ENCODE data around the gene RGL4. TPM values are rescaled to one million over a fixed set of nuclear protein-coding genes. Genes with fewer than 3 reads are reported as not detected.
"Not testable (repeated sequence)": the region's sequence is repeated elsewhere in the genome, so short reads cannot be mapped to it uniquely, and the experiment has no call there.

Gene RGL4
- 2.7 TPM for total RNA-seq

GRCh38 chr22:23690713-23691112, at the start of gene RGL4:
Gene RGL4, plus strand, starts transcription at chr22:23691013. Its CDS starts 1,018 bp downstream, at chr22:23692031.
- no peak for DNase-seq

DNA sequence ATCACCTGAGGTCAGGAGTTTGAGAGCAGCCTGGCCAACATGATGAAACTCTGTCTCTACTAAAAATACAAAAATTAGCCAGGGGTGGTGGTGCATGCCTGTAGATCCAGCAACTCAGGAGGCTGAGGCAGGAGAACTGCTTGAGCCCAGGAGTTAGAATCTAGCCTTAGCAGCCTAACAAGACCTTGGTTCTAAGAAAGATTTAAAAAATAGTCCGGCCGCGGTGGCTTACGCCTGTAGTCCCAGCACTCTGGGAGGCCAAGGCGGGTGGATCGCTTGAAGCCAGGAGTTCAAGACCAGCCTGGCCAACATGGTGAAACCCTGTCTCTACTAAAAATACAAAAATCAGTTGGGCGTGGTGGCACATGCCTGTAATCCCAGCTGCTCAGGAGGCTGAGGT, 44.3 kb upstream of the RGL4 start:
- not testable (repeated sequence) for DNase-seq

DNA sequence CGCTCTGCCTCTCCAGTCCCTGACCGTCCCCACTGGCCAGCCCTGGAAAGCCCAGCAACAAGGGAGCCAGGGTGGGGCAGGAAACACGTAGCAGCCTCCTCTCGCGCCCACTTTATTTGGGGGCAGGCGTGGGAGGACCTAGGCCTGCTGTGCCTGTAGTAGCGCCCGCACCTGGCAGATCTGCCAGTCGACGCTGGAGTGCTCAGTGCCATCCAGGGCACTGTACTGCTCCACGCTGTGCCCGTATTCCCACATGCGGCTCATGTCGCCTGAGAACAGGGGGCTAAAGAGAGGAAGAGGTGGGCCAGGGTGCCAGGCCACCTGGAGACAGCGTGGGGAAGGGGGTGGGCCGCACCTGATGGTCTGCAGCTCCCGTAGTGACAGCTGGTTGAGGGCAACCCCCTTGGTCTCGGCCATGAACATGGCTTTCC, 41.7 kb upstream of the RGL4 start:
- no peak for DNase-seq

GRCh38 chr22:23651676-23652075, 39.1 kb upstream of the RGL4 start:
- DNase-seq = no peak

DNA sequence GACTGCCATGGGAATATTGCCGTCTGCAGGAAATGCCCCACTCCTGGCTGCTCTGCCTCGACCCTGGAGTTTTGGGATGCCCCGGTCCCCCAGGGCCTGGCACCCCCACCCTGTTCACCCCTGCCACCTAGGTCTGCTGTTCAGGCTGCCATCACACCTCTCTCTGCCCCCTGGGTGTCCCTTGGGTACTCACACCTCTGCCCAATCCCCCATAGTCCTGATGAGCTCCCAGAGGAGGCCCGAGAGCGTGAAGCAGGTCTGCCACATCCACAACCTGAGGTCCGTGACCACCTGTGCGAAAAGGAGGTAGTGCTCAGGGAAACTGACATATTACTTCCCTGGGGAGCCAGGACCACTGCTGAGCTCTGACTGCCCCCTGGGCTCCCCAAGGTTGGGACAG, 38.5 kb upstream of the RGL4 start:
- DNase-seq = no peak

DNA sequence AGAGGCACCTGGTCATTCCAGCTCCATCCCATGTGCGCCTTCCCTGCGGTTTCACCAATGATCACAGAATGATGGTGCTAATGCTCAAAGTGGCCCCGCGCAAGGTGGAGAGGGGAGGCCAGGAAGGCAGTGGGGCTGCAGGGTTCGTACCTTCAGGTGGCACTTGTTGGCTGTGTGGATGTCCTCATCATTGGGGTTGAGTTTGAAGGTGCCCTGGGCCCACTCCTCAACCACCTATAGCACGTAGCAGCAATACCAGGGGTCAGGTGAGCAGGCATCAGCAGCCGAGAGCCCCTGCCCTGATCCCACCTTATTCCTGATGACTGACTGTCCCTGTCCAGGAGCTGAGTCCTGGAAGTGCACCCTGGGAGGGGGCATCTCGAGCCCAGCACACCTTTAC, 38.1 kb upstream of the RGL4 start:
- no peak for DNase-seq

DNA sequence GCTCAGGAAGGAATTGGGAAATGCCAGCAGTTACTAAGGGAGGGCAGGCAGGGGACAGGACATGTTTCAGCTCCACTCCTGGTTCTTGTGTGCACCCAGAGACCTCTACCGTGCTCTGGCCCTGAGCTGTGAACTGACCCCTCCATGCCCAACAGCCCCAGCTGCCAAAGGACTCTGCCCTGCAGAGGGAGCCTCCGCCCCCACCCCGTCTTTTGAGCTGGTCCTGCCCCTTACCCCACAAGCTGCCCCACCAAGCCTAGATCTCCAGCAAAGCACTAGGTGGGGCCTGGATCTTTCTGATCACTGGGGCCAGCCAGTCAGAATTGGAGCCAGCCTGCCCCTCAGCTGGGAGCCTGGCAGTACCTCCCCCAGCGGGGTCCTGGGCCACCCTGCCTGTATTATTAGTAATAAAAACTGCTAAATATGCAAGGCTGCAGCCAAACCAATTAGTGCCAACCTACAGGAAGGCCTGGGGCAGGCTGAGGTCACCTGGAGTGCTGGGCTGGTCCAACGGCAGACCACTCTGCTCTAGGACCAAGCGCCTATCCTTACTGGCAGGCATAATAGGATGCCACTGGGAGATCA, 34.8 kb upstream of the RGL4 start:
- DNase-seq = no peak

GRCh38 chr22:23657727-23658126, 33.1 kb upstream of the RGL4 start:
- no peak for DNase-seq

DNA sequence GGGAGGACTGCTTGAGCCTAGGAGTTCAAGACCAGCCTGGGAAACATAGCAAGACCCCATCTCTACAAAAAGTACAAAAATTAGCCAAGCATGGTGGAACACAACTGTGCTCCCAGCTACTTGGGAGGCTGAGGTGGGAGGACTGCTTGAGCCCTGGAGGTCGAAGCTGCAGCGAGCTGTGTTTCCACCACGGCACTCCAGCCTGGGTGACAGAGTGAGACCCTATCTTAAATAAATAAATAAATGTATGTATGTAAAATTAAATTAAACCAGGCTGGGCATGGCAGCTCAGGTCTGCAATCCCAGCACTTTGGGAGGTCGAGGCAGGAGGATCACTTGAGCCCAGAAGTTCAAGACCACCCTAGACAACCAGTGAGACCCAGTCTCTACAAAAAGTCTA, 30.4 kb upstream of the RGL4 start:
- not testable (repeated sequence) for DNase-seq

- no peak for DNase-seq
These were observed 20.2 kb upstream of the RGL4 start for GRCh38 chr22:23670378-23671295.

- DNase-seq = not testable (repeated sequence)
These were observed 19.4 kb upstream of the RGL4 start for GRCh38 chr22:23671387-23671786.

- DNase-seq = not testable (repeated sequence)
These were observed 18.3 kb upstream of the RGL4 start for GRCh38 chr22:23672307-23673049.

DNA sequence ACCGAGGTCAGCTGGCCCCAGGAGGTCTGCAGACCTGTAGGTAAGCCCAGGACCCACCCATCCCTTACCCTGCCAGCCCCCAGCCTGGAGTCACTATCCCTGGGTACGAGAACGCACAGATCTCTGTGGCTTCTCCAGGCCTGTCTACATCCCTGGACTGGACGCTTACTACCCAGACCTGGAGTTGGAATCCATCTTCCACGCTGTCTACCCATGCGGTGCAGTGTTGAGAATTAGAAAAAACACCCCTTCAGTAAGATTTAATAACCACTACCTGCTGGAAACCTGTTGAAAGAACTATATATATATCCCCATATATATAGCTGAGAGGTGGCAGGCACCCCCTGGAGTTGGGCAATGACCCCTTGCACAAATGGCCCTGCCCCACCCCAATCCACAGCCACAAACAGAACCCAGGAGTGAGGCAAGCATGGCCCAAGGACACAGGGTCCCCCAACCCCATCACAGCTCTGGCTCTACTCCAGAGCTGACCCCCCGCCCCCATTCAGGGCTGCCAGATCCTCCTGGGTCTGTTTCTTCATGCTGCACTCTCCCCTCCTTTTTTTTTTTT, 17.7 kb upstream of the RGL4 start:
- DNase-seq = no peak

DNA sequence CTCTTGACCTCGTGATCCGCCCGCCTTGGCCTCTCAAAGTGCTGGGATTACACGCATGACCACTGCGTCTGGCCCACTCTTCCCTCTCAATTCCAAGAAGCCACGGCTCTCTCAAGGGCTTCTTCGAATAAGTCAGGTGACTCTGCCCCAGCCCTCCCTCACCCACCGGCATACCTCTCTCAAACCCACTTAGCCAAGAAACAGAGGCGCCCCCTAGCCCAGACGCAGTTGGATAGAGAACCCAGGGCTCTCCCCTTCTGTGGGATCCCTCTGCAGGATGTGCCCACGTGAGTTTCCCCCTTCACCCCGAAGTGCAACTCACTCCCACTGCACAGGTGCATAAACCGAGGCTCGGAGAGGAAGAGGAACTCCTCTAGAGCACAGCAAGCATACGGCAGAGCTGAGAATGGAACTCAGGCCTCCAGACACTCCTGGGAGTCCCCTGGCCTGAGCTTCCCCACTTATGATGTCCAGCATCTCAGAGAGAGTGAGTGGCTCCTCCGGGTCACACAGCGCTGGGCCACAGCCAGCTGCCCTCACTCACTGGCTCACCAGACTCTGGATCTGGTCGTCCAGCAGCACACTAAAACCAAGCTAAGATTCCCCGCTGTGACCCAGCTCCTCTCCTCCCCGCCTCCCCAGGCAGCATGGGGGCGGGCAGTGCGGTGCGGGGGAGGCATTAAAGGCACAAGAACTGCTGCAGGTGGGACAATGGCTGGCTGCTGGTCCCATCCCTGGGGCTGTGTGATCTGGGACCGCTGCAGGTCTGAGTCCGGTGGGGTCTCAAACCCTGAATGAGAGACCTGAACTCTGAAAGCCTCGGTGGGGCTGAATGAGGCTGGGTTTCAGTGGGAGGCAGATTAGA, 16.8 kb upstream of the RGL4 start:
- no peak for DNase-seq

- not testable (repeated sequence) for DNase-seq
These were observed 15.8 kb upstream of the RGL4 start for GRCh38 chr22:23674886-23675501.

GRCh38 chr22:23675502-23676415, 15.1 kb upstream of the RGL4 start:
- DNase-seq = no peak

DNA sequence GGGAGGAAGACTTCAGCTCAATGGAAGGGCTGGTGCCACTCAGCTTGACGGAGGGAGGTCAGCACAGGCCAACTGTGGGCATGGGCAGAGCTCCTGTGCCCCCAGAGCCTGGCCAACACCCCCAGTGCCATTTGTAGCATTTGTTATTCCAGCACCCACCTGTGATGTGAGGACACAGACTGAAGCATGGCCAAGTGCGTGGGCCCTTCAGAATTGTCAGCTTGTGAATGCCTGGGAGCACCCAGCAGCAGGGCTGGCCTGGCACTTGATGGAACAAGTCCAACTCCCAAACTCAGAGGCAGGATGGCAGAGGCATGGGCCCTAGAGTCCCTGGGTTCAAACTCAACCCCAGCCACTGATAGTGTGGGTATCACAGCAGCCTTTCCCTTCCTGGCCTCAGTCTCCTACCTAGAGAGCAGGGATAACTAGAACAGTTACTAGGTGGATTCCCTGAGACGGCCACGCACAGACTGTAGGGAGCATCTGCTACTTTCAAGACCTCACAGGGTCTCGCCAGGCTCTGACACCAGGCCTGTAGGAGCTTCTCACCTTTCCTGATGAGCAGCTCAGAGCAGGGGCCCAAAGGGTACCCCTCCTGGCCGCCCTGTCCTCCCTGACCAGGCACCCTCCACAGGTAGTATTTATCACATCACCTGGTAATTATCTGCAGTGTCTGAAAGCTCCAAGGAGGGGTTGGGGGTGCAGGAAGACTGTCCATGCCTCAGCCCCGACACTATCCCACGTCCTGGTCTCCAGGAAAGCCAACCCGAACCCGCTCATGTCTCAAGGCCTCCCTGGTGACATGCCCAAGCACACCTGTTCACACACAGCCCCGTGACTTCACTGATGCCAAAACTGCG, 13.7 kb upstream of the RGL4 start:
- not testable (repeated sequence) for DNase-seq

DNA sequence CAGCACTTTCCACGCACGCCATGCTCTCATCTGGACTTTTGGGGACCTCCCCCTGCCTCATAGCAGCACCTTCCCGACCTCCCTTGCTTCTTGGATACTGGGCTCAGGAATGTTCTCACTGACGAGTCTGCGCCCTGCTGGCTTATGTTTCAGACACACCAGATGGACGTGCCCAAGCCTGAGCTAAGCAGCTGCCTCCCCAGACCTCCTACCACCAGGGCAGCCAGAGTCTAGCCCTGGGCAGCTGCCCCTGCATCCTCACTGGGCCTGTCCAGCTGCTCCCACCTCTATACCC, 13.2 kb upstream of the RGL4 start:
- no peak for DNase-seq

DNA sequence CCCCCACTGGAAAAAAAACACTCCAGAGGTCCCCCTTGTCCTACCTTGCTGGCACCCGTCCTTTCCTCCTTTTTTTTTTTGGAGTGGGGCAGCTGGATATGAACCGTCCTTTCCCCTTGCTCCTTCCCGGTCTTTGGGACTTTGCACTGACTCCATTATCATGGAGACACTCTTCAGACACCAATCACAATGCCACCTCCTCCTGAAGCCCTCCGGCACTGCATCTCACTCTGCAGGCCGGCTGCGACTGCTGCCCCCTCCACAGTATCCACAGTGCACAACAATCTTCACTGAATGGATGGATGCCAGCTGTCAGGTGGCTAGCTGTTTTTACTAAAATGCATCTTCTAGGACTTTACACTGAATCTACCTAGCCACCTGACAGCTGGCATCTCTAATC, 12.7 kb upstream of the RGL4 start:
- DNase-seq = no peak
